GM12878 (cell line): Measurements from ENCODE around the gene EIF4E2. TPM values are rescaled to one million over a fixed set of nuclear protein-coding genes. Genes with fewer than 3 reads are reported as not detected.

Experiments used
- ATAC-seq: fragments of 200-7000 bp; cut with Tn5 transposase; 3 replicates; pipeline ENCODE4 v1.9.1; 2020; ENCODE audit warnings: mild to moderate bottlenecking, moderate library complexity
- BruUV-seq: library from RNA; stranded (reverse); fragments of 400-500 nt; replicated peaks from 2 replicates; lab custom pipeline; 2021; lab: Mats Ljungman, UMichigan
- CTCF ChIA-PET: fragments of 300-600 bp; sonication (Branson Sonifier 250); formaldehyde crosslinking; extraction: SDS; loops from one replicate; lab custom pipeline; 2021; ENCODE audit warnings: inconsistent platforms; lab: Yijun Ruan, JAX
- POLR2A ChIA-PET: fragments of 350-600 bp; formaldehyde crosslinking; extraction: SDS; loops from one replicate; lab custom pipeline; 2021; ENCODE audit warnings: inconsistent platforms; lab: Charles Lee
- RAD21 ChIA-PET: fragments of 300-600 bp; sonication (Branson Sonifier 250); formaldehyde crosslinking; loops from one replicate; lab custom pipeline; 2023; ENCODE audit warnings: antibody characterized with exemption; ENCODE audit not compliant: unreplicated experiment; lab: Charles Lee
- SMC1A ChIA-PET: fragments of 300-600 bp; sonication (Branson Sonifier 250); formaldehyde crosslinking; loops from one replicate; lab custom pipeline; 2023; ENCODE audit not compliant: unreplicated experiment, uncharacterized antibody; lab: Charles Lee
- DNase-seq: peaks from one replicate; pipeline ENCODE4 v3.0.0-alpha.2; 2011; ENCODE audit warnings: low read depth, low spot score
- FAIRE-seq: peaks from 3 replicates; lab custom pipeline; 2011; peaks lifted over from hg19 to GRCh38; lab: Jason Lieb, UNC
- H2AFZ ChIP-seq: 2 replicates; pipeline ENCODE4 v1.6.0; 2011; ENCODE audit warnings: low read depth, low read length, control low read depth; ENCODE audit not compliant: control insufficient read depth
- H3K27ac ChIP-seq: 2 replicates; pipeline ENCODE4 v1.5.1; 2011; ENCODE audit warnings: control low read depth; ENCODE audit not compliant: control insufficient read depth, insufficient read depth
- H3K27me3 ChIP-seq, 2 experiments: replicated peaks in 1 of 2; 2 replicates each; pipeline versions ENCODE4 v1.6.0 to v1.6.1; 2011; ENCODE audit warnings: low read length in 1 of 2; ENCODE audit not compliant: control insufficient read depth in 2 of 2, insufficient read depth in 2 of 2
- H3K36me3 ChIP-seq, 2 experiments: 2 replicates each; pipeline ENCODE4 v1.5.1; 2011; ENCODE audit warnings: low read length in 1 of 2; ENCODE audit not compliant: control insufficient read depth in 2 of 2, insufficient read depth in 2 of 2
- H3K4me1 ChIP-seq: 2 replicates; pipeline ENCODE4 v1.6.1; 2011; ENCODE audit warnings: mild to moderate bottlenecking, low read length, moderate library complexity, mixed read lengths; ENCODE audit not compliant: control insufficient read depth, insufficient read depth
- H3K4me2 ChIP-seq: 2 replicates; pipeline ENCODE4 v1.6.0; 2011; ENCODE audit warnings: control low read depth; ENCODE audit not compliant: control insufficient read depth, insufficient read depth
- H3K4me3 ChIP-seq: fragments of 200-600 bp; sonication (generic); 2 replicates; pipeline ENCODE4 v1.5.1; 2016
- H3K79me2 ChIP-seq: 2 replicates; pipeline ENCODE4 v1.6.0; 2011; ENCODE audit warnings: low read length; ENCODE audit not compliant: control insufficient read depth, insufficient read depth
- H3K9ac ChIP-seq: 2 replicates; pipeline ENCODE4 v1.8.0; 2011; ENCODE audit warnings: low read length, control low read depth, mixed read lengths; ENCODE audit not compliant: control insufficient read depth, insufficient read depth
- H3K9me3 ChIP-seq: replicated peaks from 3 replicates; pipeline ENCODE4 v1.5.1; 2011; ENCODE audit warnings: mild to moderate bottlenecking, low read length; ENCODE audit not compliant: control insufficient read depth, insufficient read depth
- H4K20me1 ChIP-seq: 2 replicates; pipeline ENCODE4 v1.6.0; 2011; ENCODE audit not compliant: control insufficient read depth, insufficient read depth
- CREM ChIP-seq: IDR thresholded peaks from 2 replicates; pipeline ENCODE4 v1.6.1; 2014; ENCODE audit warnings: antibody characterized with exemption, low read depth
- ETV6 ChIP-seq, 2 experiments: fragments of 450-650 bp in 1 of 2; IDR thresholded peaks in 1 of 2; conservative IDR thresholded peaks in 1 of 2; 2 replicates each; pipeline ENCODE4 v1.6.1; 2014; ENCODE audit warnings: antibody characterized with exemption in 1 of 2, borderline replicate concordance in 1 of 2, low read depth in 1 of 2, mild to moderate bottlenecking in 1 of 2, moderate library complexity in 1 of 2
- HDAC2 ChIP-seq: fragments of 200-600 bp; sonication (generic); IDR thresholded peaks from 2 replicates; pipeline ENCODE4 v1.6.1; 2017
- IRF4 ChIP-seq: IDR thresholded peaks from 2 replicates; pipeline ENCODE4 v1.6.1; 2011; ENCODE audit warnings: low read depth, low read length
- KLF5 ChIP-seq: fragments of 450-650 bp; IDR thresholded peaks from 2 replicates; pipeline ENCODE4 v1.6.1; 2014; ENCODE audit warnings: mild to moderate bottlenecking; ENCODE audit not compliant: partially characterized antibody
- POLR2A ChIP-seq: IDR thresholded peaks from 2 replicates; pipeline ENCODE4 v1.6.1; 2011; ENCODE audit warnings: low read depth, mild to moderate bottlenecking, low read length
- SREBF1 ChIP-seq: IDR thresholded peaks from 2 replicates; pipeline ENCODE4 v1.6.1; 2012; ENCODE audit warnings: mild to moderate bottlenecking, low read length
- SUPT20H ChIP-seq: IDR thresholded peaks from 2 replicates; pipeline ENCODE4 v1.6.1; 2011; ENCODE audit warnings: low read depth, mild to moderate bottlenecking, low read length, moderate library complexity, borderline replicate concordance; ENCODE audit not compliant: control insufficient read depth
- ZZZ3 ChIP-seq: IDR thresholded peaks from 2 replicates; pipeline ENCODE4 v1.6.1; 2011; ENCODE audit warnings: low read depth; ENCODE audit not compliant: control insufficient read depth, insufficient read length
- WGBS: methylation state at CpG from one replicate; pipeline ENCODE4 v1.1.6; 2016; ENCODE audit warnings: low lambda C conversion rate; ENCODE audit not compliant: insufficient replicate concordance, insufficient coverage; ENCODE audit errors: missing lambda C conversion rate; 5-methylcytosine and 5-hydroxymethylcytosine counted together
- in situ Hi-C: fragments of 300-500 bp; cut with MboI; formaldehyde crosslinking; loops from 9 replicates; pipeline ENCODE4 v1.14.3; 2018; ENCODE audit warnings: mixed read lengths
- intact Hi-C: fragments of 100-400 bp; cut with micrococcal nuclease; formaldehyde crosslinking; loops from one replicate; pipeline ENCODE4 v1.14.2; 2022; ENCODE audit not compliant: unreplicated experiment
- polyA plus RNA-seq, 11 experiments: library from polyadenylated mRNA; depleted of rRNA in 4 of 11; unstranded in 6 of 11; stranded (reverse) in 5 of 11; fragments of >200 nt; fragmentation: Nextera tagmentation in 4 of 11; fragmentation: Illumina TruSeq in 1 of 11; extraction: Ambion mirVana in 4 of 11; extraction: Trizol in 1 of 11; gene quantifications; 1 replicate in 1 of 11; 2 replicates in 10 of 11; pipeline versions ENCODE4 v1.2.1 to v1.2.3, GENCODE V29; 2011 to 2016; ENCODE audit warnings: inconsistent platforms in 2 of 11, missing spikeins in 2 of 11, low read depth in 1 of 11
- total RNA-seq, 4 experiments: library from RNA; depleted of rRNA in 3 of 4; stranded (reverse); fragments of >200 nt in 3 of 4; fragmentation: Illumina TruSeq in 1 of 4; extraction: Trizol in 1 of 4; gene quantifications; 2 replicates each; pipeline versions ENCODE4 v1.2.1 to v1.2.3, GENCODE V29; 2013 to 2021
- TF ChIP-seq, protein P1 (sequence below): fragments of 450-650 bp; formaldehyde crosslinking; IDR thresholded peaks from 2 replicates; pipeline ENCODE4 v1.4.0; 2022; ENCODE audit warnings: mild to moderate bottlenecking, moderate library complexity

The EIF4E2 gene
- total and polyA plus RNA-seq, 10 of the 15 experiments (the other 5 are each of a cell fraction or from before 2014, with no cell fraction given) = 56.1 to 158 (median 110) TPM

DNA sequence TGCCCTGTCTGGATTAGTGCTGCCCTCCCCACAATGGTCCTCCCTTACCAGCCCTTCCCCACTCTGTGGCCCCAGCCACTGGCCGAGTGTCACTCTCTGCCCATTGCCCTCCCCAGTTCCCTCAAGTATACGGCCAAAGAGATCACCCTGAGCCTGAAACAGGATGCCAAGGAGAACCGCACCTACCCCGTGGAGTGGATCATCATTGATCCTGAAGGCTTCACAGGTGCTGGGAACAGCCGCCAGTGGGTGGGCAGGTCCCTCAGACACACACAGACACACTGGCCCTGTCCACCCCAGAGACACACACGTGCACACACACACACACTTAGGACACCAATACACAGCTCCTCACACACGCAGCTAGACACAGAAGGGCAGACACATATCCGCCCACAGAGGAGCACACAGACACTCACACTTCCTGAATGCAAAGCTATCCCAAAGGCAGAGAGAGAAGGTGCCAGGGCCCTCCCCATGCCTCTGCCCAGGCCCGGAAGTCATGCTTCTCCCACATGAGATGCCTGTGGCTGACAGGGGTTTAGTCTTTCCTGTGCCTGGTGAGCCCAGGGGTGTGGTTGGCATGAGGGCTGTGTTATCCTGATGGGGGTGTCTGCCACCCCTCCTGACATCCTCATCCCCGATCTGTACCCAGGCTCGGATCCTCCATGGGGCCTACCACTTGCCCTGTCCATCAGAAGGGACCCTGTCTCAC is 21.6 kb upstream of the EIF4E2 start:
- no peaks in the 10 kb centered on the region for H3K4me1 ChIP-seq
- FAIRE-seq (no peak), DNase-seq (no peak), ATAC-seq (no peak; the same call in 2 of the 3 replicates)
- no peak overlapping the region for H3K9ac ChIP-seq
- SMC1A ChIA-PET = no interaction called here
- H3K27me3 ChIP-seq = no peaks in the 10 kb centered on the region; a peak in 1 of 4 replicates
- no peaks in the 10 kb centered on the region for H3K36me3 ChIP-seq
- intact Hi-C loops = no loop called here
- no peak overlapping the region for H3K4me3 ChIP-seq
- WGBS = 15% methylated on average over 11 of the region's 11 CpGs
- in situ Hi-C loops = no loop called here
- H4K20me1 ChIP-seq = no peaks in the 10 kb centered on the region
- RAD21 ChIA-PET = no interaction called here
- H3K27ac ChIP-seq = no peak overlapping the region
- BruUV-seq = no TSS peak
- H3K79me2 ChIP-seq = no peaks in the 10 kb centered on the region
- POLR2A ChIA-PET = no interaction called here
- no peaks in the 10 kb centered on the region for H3K9me3 ChIP-seq
- H3K4me2 ChIP-seq = no peak overlapping the region
- TF ChIP-seq ZZZ3 (no peak), SREBF1 (no peak), HDAC2 (no peak), IRF4 (no peak), CREM (no peak), SUPT20H (no peak), POLR2A (no peak), KLF5 (no peak), ETV6 (conservative IDR thresholded peaks at IDR 0.05 in 1 of 2, IDR thresholded peaks at IDR 0.05 in 1 of 2; ENCODE audit: borderline replicate concordance in 1 of 2, low read depth in 1 of 2) (no peak)
- TF ChIP-seq, protein P1, sequence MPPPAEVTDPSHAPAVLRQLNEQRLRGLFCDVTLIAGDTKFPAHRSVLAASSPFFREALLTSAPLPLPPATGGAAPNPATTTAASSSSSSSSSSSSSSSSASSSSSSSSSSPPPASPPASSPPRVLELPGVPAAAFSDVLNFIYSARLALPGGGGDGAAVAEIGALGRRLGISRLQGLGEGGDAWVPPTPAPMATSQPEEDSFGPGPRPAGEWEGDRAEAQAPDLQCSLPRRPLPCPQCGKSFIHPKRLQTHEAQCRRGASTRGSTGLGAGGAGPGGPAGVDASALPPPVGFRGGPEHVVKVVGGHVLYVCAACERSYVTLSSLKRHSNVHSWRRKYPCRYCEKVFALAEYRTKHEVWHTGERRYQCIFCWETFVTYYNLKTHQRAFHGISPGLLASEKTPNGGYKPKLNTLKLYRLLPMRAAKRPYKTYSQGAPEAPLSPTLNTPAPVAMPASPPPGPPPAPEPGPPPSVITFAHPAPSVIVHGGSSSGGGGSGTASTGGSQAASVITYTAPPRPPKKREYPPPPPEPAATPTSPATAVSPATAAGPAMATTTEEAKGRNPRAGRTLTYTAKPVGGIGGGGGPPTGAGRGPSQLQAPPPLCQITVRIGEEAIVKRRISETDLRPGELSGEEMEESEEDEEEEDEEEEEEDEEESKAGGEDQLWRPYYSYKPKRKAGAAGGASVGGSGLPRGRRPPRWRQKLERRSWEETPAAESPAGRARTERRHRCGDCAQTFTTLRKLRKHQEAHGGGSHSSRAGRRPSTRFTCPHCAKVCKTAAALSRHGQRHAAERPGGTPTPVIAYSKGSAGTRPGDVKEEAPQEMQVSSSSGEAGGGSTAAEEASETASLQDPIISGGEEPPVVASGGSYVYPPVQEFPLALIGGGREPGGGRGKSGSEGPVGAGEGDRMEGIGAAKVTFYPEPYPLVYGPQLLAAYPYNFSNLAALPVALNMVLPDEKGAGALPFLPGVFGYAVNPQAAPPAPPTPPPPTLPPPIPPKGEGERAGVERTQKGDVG (CRISPR knock-in tag) = no peak
- CTCF ChIA-PET = no interaction called here
- H2AFZ ChIP-seq = no peak overlapping the region
